Transverse colon (tissue), 4 donors: ENCODE data around the gene LRP2. TPM values are rescaled to one million over a fixed set of nuclear protein-coding genes. Genes with fewer than 3 reads are reported as not detected.
"Not testable (repeated sequence)": the region's sequence is repeated elsewhere in the genome, so short reads cannot be mapped to it uniquely, and the experiment has no call there.

Experiments
- DNase-seq: peaks from one replicate; pipeline ENCODE4 v3.0.0-alpha.2; 2019
- H3K27ac ChIP-seq, 4 donors: fragments of 200-600 bp; sonication (generic); 2 replicates each; pipeline ENCODE4 v1.5.1; 2016 to 2018; ENCODE audit warnings: inconsistent platforms in 4 of 4
- H3K27me3 ChIP-seq: fragments of 200-600 bp; sonication (generic); 2 replicates; pipeline ENCODE4 v1.5.1; 2017; ENCODE audit warnings: inconsistent platforms
- H3K36me3 ChIP-seq, 4 donors: fragments of 200-600 bp; sonication (generic); 2 replicates each; pipeline ENCODE4 v1.5.1; 2017 to 2019; ENCODE audit warnings: inconsistent platforms in 4 of 4
- H3K4me1 ChIP-seq, 4 donors: fragments of 200-600 bp; sonication (generic); 2 replicates each; pipeline ENCODE4 v1.5.1; 2017 to 2020; ENCODE audit warnings: inconsistent platforms in 4 of 4
- H3K4me3 ChIP-seq, 4 donors: fragments of 200-600 bp; sonication (generic); 1 replicate in 1 of 4; 2 replicates in 3 of 4; pipeline versions ENCODE4 v1.5.1 to v1.6.1; 2017 to 2019; ENCODE audit warnings: inconsistent platforms in 4 of 4
- H3K9me3 ChIP-seq, 2 donors: fragments of 200-600 bp; sonication (generic); 2 replicates each; pipeline ENCODE4 v1.5.1; 2017 to 2019; ENCODE audit warnings: inconsistent platforms in 2 of 2
- CTCF ChIP-seq, 5 experiments: fragments of 200-600 bp in 3 of 5; fragments of 450-650 bp in 2 of 5; sonication (generic) in 3 of 5; IDR thresholded peaks; 1 replicate in 2 of 5; 2 replicates in 3 of 5; pipeline ENCODE4 v1.5.1; 2016 to 2017; ENCODE audit warnings: antibody characterized with exemption in 5 of 5, inconsistent platforms in 3 of 5, mild to moderate bottlenecking in 2 of 5, moderate library complexity in 1 of 5
- EP300 ChIP-seq: sonication (generic); formaldehyde crosslinking; IDR thresholded peaks from one replicate; pipeline ENCODE4 v1.6.1; 2017; ENCODE audit warnings: antibody characterized with exemption, low read depth
- POLR2A ChIP-seq: fragments of 450-650 bp; IDR thresholded peaks from one replicate; pipeline ENCODE4 v1.6.1; 2016; ENCODE audit warnings: antibody characterized with exemption, mild to moderate bottlenecking, moderate library complexity
- POLR2AphosphoS5 ChIP-seq, 3 donors: sonication (generic); formaldehyde crosslinking; IDR thresholded peaks; one replicate each; pipeline ENCODE4 v1.6.1; 2016; ENCODE audit warnings: antibody characterized with exemption in 3 of 3
- WGBS, 2 donors: methylation state at CpG; one replicate each; pipeline ENCODE4 v1.1.5; 2018; ENCODE audit warnings: low coverage in 1 of 2; 5-methylcytosine and 5-hydroxymethylcytosine counted together
- in situ Hi-C, 4 donors: fragments of 200-750 bp; cut with MboI; loops; one replicate each; pipeline versions ENCODE4 v1.15.0 to v1.15.1; 2017; ENCODE audit warnings: low sequenced_read_pairs in 3 of 4, low pct_ligation_motif_present in 1 of 4, low pct_unique_long_range_greater_than_20kb in 1 of 4
- intact Hi-C: fragments of 100-400 bp; cut with DNase I; formaldehyde crosslinking; loops from one replicate; pipeline ENCODE4 v1.15.1; 2023; ENCODE audit warnings: low total_unique reads
- total RNA-seq, 4 donors: library from RNA; depleted of rRNA; stranded (reverse); fragments of >200 nt; gene quantifications; one replicate each; pipeline ENCODE4 v1.1.0, GENCODE V29; 2016

Gene LRP2
- total RNA-seq, 4 donors from 2014 or later = not detected

GRCh38 chr2:169139993-169140767, 222.2 kb downstream of the LRP2 start:
- Histone ChIP-seq H3K27ac (no peak overlapping the region), H3K27me3 (no peaks in the 10 kb centered on the region), H3K9me3 (no peaks in the 10 kb centered on the region), H3K36me3 (no peaks in the 10 kb centered on the region), H3K4me3 (no peak overlapping the region), H3K4me1 (no peaks in the 10 kb centered on the region)
- intact Hi-C loops = no loop called here
- 61 to 74% methylated on average over 3 to 8 of the region's 8 CpGs for WGBS, 2 donors
- no peak for DNase-seq
- in situ Hi-C loops = loop anchor here in 2 of 4 donors (10.0 kb wide), 1 partner anchor 185 kb away; no protein-coding TSS in a partner anchor
- no peak for TF ChIP-seq CTCF (IDR thresholded peaks at IDR 0.05)

- DNase-seq = no peak
- H3K4me3 ChIP-seq = no peak overlapping the region
- no peak overlapping the region for H3K27ac ChIP-seq
- H3K36me3 ChIP-seq = no peaks in the 10 kb centered on the region
- H3K27me3 ChIP-seq = no peaks in the 10 kb centered on the region
- no peaks in the 10 kb centered on the region for H3K4me1 ChIP-seq
- no peaks in the 10 kb centered on the region for H3K9me3 ChIP-seq
- in situ Hi-C loops = loop anchor here in 2 of 4 donors (10.0 kb wide), 1 partner anchor 184 kb away; no protein-coding TSS in a partner anchor
- intact Hi-C loops = no loop called here
- TF ChIP-seq EP300 (no peak), CTCF (IDR thresholded peaks at IDR 0.05) (no peak), POLR2A (no peak), POLR2AphosphoS5 (IDR thresholded peaks at IDR 0.05) (no peak)
- WGBS, 2 donors = 84 to 87% methylated on average over 5 to 7 of the region's 7 CpGs
Observed at GRCh38 chr2:169139145-169139544, 223.2 kb downstream of the LRP2 start.

- Histone ChIP-seq H3K4me3 (no peak overlapping the region), H3K9me3 (no peaks in the 10 kb centered on the region), H3K36me3 (no peaks in the 10 kb centered on the region), H3K4me1 (no peaks in the 10 kb centered on the region), H3K27ac (no peak overlapping the region), H3K27me3 (no peaks in the 10 kb centered on the region)
- intact Hi-C loops (no loop called here), in situ Hi-C loops (loop anchor here in 2 of 4 donors (10.0 kb wide), 1 partner anchor 183 kb away; no protein-coding TSS in a partner anchor)
- TF ChIP-seq POLR2A (no peak), POLR2AphosphoS5 (IDR thresholded peaks at IDR 0.05) (no peak), CTCF (IDR thresholded peaks at IDR 0.05) (no peak), EP300 (no peak)
- no peak for DNase-seq
- WGBS, 2 donors = 48 to 64% methylated on average over 2 of the region's 2 CpGs
Observed at GRCh38 chr2:169137924-169138323, 224.4 kb downstream of the LRP2 start.

- no peaks in the 10 kb centered on the region for H3K27me3 ChIP-seq
- intact Hi-C loops = no loop called here
- H3K27ac ChIP-seq = no peak overlapping the region
- H3K9me3 ChIP-seq = no peaks in the 10 kb centered on the region
- WGBS, 2 donors = 72 to 89% methylated on average over 1 to 3 of the region's 3 CpGs
- H3K36me3 ChIP-seq = no peaks in the 10 kb centered on the region
- in situ Hi-C loops = loop anchor here in 2 of 4 donors (10.0 kb wide), 1 partner anchor 182 kb away; no protein-coding TSS in a partner anchor
- TF ChIP-seq EP300 = no peak
- no peak for TF ChIP-seq CTCF (IDR thresholded peaks at IDR 0.05)
- TF ChIP-seq POLR2A = no peak
- TF ChIP-seq POLR2AphosphoS5 (IDR thresholded peaks at IDR 0.05) = no peak
- no peak overlapping the region for H3K4me3 ChIP-seq
- no peak for DNase-seq
- H3K4me1 ChIP-seq = no peaks in the 10 kb centered on the region
Observed at GRCh38 chr2:169136885-169137534, 225.3 kb downstream of the LRP2 start.

- intact Hi-C loops, H3K4me3 ChIP-seq, H3K9me3 ChIP-seq, H3K27me3 ChIP-seq, H3K36me3 ChIP-seq, DNase-seq, H3K27ac ChIP-seq, H3K4me1 ChIP-seq: not testable (repeated sequence)
- 60 to 95% methylated on average over 1 to 4 of the region's 5 CpGs for WGBS, 2 donors
- in situ Hi-C loops = loop anchor here in 2 of 4 donors (10.0 kb wide), 1 partner anchor 182 kb away; no protein-coding TSS in a partner anchor
Observed at GRCh38 chr2:169136428-169136827, 225.9 kb downstream of the LRP2 start.

GRCh38 chr2:169134272-169134671, 228.1 kb downstream of the LRP2 start:
- H3K4me1 ChIP-seq, intact Hi-C loops, H3K4me3 ChIP-seq, H3K27me3 ChIP-seq, H3K27ac ChIP-seq, H3K36me3 ChIP-seq, H3K9me3 ChIP-seq, DNase-seq: not testable (repeated sequence)
- in situ Hi-C loops = loop anchor here in 3 of 4 donors (5.0 to 10.0 kb wide), 2 partner anchors 177 to 179 kb away; no protein-coding TSS in a partner anchor
- WGBS, 2 donors = 79 to 84% methylated on average over 3 to 6 of the region's 6 CpGs
